Activated T-helper 1 cell treated with Interleukin-2 at 50 U/mL for 16 hours (primary cell): ENCODE measurements around the gene OR52B6.
"Not testable (repeated sequence)": the region's sequence is repeated elsewhere in the genome, so short reads cannot be mapped to it uniquely, and the experiment has no call there.

Experiments
- DNase-seq: peaks from one replicate; pipeline ENCODE4 v3.0.0-alpha.2; 2020; ENCODE audit warnings: low read depth

The OR52B6 gene

DNA sequence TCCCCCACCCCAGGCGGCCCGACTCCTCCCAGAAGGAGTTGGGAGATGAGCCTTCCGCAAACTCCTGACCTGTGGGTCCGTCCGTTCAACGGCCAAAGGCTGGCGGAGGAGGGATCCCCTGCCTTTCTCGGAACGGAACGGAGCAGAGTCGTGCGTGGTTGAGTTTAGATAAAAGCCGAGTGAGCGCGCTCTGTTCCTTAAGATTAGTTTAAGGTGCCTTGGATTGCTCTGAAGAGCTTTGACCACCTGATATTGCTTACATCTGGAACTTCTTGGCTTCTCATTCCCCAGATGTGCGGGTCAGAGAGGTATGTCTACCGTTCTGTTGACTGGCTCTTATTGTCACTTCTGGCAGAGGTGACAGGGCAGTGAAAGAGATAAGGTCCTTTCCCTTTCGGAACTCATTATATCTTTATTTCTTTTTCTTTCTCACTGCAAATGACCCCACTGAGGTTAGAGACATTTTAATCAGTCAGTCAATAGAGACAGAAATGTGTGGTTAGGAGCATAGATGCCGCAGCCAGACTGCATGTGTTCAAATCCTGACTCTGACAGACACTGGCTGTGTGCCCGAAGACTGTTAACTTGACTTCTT lies 16.0 kb downstream of the OR52B6 start, which contains the start of gene TRIM6:
TRIM6 (plus strand) TSS at position 31 of the 595 bp plus-strand sequence; CDS start at position 292, 261 bp downstream.
- DNase-seq = no peak

DNA sequence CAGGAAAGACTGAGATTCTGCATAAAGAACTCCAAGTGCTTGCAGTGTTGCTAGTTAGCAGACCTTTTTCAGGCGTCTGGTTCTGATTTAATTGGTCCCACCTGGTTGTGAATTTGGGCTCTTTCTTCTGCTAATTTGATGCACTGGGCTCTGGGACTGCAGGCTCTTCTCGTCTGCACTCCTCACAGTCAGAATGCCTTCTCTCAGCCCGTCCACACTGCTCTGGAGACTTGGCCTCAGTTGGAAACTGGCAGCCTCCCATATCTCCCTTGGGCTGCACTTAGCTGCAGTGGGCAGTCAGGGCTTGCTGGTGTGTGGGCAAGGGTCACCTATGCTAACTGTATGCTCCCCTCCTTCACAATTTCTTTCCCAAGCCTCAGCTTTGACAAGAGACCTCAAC lies 17.3 kb downstream of the OR52B6 start:
- DNase-seq = no peak

DNA sequence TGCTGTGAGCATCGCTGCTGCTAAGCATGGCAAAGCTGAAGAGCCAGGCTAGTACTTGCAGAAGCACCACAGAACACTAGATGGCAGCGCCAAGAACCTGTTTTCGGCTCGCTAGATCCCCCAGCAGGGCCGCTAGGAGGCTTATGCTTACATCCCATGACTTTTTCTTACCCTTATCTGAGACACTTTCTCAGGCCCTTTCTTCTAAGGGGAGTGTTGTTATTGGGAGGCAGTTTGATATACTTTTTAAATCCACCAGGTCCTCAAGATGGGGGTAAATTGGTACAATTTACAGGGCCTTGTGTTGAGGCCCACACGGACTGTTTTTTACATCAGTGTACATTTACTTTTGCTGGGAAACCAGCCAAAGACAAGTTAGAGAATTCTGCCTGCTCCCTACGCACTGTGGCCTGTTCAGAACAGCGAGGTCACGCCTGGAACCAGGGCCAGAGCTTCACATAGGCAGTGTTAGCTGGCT lies 19.7 kb downstream of the OR52B6 start:
- DNase-seq = peak; percentile 23

GRCh38 chr11:5602791-5603190 lies 22.1 kb downstream of the OR52B6 start:
- DNase-seq = not testable (repeated sequence)

DNA sequence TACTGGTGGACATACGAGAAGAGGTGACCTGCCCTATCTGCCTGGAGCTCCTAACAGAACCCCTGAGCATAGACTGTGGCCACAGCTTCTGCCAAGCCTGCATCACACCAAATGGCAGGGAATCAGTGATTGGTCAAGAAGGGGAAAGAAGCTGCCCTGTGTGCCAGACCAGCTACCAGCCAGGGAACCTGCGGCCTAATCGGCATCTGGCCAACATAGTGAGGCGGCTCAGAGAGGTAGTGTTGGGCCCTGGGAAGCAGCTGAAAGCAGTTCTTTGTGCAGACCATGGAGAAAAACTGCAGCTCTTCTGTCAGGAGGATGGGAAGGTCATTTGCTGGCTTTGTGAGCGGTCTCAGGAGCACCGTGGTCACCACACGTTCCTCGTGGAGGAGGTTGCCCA lies 22.6 kb downstream of the OR52B6 start:
- DNase-seq = no peak

GRCh38 chr11:5604896-5605295 lies 24.2 kb downstream of the OR52B6 start:
- DNase-seq = no peak

DNA sequence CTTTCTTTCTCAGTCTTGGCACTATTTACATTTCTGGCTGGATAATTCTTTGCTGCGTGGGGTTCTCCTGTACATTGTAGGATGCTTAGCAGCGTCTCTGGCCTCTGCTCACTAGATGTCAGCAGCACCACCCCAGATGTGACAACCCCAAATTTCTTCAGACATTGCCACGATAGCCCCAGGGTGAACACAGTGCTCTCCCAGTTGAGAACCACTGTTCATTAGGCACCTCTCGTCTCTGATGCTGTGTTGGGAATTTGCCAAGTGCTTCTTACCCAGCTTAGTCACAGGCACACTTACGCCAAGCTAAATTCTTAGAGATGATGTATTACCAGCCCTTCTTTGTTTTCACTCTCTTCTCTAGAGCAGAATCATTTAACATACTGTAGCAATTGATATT lies 25.2 kb downstream of the OR52B6 start:
- DNase-seq = no peak

GRCh38 chr11:5608808-5609207 lies 28.1 kb downstream of the OR52B6 start:
- no peak for DNase-seq

DNA sequence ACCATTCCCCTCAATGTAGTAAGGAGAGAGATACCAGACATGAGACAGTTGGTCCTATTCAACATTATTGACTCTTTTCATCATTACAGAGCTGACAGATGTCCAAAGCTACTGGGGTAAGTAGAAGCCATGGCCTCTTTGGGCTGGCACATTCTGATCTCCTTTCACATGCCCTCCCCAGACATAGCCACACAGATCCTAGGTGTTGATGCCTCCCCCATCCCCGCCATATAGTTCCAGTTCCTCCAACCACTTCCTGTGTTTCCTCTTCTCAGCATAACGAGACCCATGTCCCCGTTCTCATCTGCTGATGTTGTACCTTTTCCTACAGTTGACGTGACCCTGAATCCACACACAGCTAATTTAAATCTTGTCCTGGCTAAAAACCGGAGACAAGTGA lies 29.8 kb downstream of the OR52B6 start:
- DNase-seq = no peak

GRCh38 chr11:5611627-5612026 lies 30.9 kb downstream of the OR52B6 start:
- DNase-seq = no peak

GRCh38 chr11:5618807-5619206 lies 38.1 kb downstream of the OR52B6 start:
- DNase-seq = no peak

- DNase-seq = no peak
Measured at GRCh38 chr11:5620651-5621521, 40.2 kb downstream of the OR52B6 start.

DNA sequence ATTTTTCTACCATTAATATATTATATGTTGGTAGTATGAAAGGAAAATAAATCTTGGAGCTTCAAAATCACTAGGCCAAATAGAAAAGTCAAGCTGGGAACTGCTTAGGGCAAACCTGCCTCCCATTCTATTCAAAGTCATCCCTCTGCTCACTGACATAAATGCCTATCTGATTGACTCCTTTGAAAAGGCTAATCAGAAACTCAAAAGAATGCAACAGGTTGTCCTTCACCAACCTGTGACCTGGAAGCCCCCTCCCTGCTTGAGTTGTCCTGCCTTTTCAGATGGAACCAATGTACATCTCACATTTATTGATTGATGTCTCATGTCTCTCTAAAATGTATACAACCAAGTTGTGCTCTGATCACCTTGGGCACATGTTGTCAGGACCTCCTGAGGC lies 40.9 kb downstream of the OR52B6 start:
- no peak for DNase-seq

- no peak for DNase-seq
Measured at GRCh38 chr11:5622802-5623201, 42.1 kb downstream of the OR52B6 start.

- peak; percentile 24 for DNase-seq
Measured at GRCh38 chr11:5624489-5625279, 44.0 kb downstream of the OR52B6 start, which contains the start of gene TRIM34. Gene TRIM34 (plus strand): TSS chr11:5625001. CDS start chr11:5632332, 7,331 bp downstream.

- DNase-seq = no peak
Measured at GRCh38 chr11:5625281-5625680, 44.6 kb downstream of the OR52B6 start.

GRCh38 chr11:5626196-5626595 lies 45.5 kb downstream of the OR52B6 start:
- DNase-seq = no peak

DNA sequence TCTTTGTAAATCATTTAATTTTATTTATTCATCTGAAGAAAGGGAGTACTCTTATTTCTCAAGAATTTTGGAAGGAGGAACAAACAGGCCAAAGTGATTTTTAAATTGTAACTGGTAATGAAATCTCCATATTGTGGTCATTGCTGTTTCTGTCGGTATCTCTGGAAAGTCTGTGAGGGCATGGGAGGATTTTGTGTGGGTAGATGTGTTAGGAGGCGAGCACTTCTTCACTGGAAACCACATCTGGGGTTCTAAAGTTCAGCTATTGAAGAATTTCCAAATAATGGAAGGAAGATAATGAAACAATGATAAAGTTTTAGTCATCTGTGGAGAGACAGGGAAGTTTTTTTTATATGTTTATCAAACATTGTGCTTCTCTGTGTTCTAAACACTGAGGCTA lies 50.7 kb downstream of the OR52B6 start:
- DNase-seq = no peak
